Sigmoid colon (tissue), 7 donors: ENCODE results near the gene ZNF76. TPM values are rescaled to one million over a fixed set of nuclear protein-coding genes. Genes with fewer than 3 reads are reported as not detected.
A peak's percentile ranks its signal among the peaks of the same experiment; 100 is the strongest.

Source experiments
- DNase-seq: peaks from one replicate; pipeline ENCODE4 v3.0.0-alpha.2; 2019
- H3K27ac ChIP-seq, 4 donors: fragments of 200-600 bp; sonication (generic); one replicate each; pipeline ENCODE4 v1.5.1; 2016 to 2019; ENCODE audit warnings: mild to moderate bottlenecking in 1 of 4
- H3K27me3 ChIP-seq, 3 donors: fragments of 200-600 bp; sonication (generic); one replicate each; pipeline ENCODE4 v1.5.1; 2019; ENCODE audit warnings: mild to moderate bottlenecking in 1 of 3
- H3K36me3 ChIP-seq, 4 donors: fragments of 200-600 bp; sonication (generic); one replicate each; pipeline ENCODE4 v1.5.1; 2016 to 2019
- H3K4me1 ChIP-seq, 4 donors: fragments of 200-600 bp; sonication (generic); one replicate each; pipeline ENCODE4 v1.5.1; 2017 to 2019
- H3K4me3 ChIP-seq, 4 donors: fragments of 200-600 bp; sonication (generic); one replicate each; pipeline ENCODE4 v1.5.1; 2017 to 2019; ENCODE audit warnings: mild to moderate bottlenecking in 2 of 4, moderate library complexity in 1 of 4
- H3K9me3 ChIP-seq, 4 donors: fragments of 200-600 bp in 3 of 4; sonication (generic) in 3 of 4; one replicate each; pipeline versions ENCODE4 v1.5.1 to v1.6.1; 2013 to 2019
- EP300 ChIP-seq, 4 donors: sonication (generic); formaldehyde crosslinking; IDR thresholded peaks; one replicate each; pipeline ENCODE4 v1.6.1; 2017; ENCODE audit warnings: antibody characterized with exemption in 4 of 4
- POLR2A ChIP-seq, 2 donors: fragments of 450-650 bp; IDR thresholded peaks; one replicate each; pipeline ENCODE4 v1.6.1; 2016; ENCODE audit warnings: antibody characterized with exemption in 2 of 2, mild to moderate bottlenecking in 2 of 2, moderate library complexity in 2 of 2
- POLR2AphosphoS5 ChIP-seq, 4 donors: sonication (generic); formaldehyde crosslinking; IDR thresholded peaks; one replicate each; pipeline ENCODE4 v1.6.1; 2017; ENCODE audit warnings: antibody characterized with exemption in 4 of 4
- WGBS, 2 donors: extraction: QIAGEN DNeasy Blood & Tissue Kit; methylation state at CpG; one replicate each; pipeline ENCODE4 v1.1.7; 2013; 5-methylcytosine and 5-hydroxymethylcytosine counted together
- intact Hi-C: fragments of 100-400 bp; cut with DNase I; formaldehyde crosslinking; loops from one replicate; pipeline ENCODE4 v1.15.1; 2023
- polyA plus RNA-seq, 3 donors: library from polyadenylated mRNA; stranded (reverse); fragments of 200-250 nt; gene quantifications; one replicate each; pipeline ENCODE4 v1.2.3, GENCODE V29; 2013
- total RNA-seq, 4 donors: library from RNA; depleted of rRNA; stranded (reverse); fragments of >200 nt; gene quantifications; one replicate each; pipeline ENCODE4 v1.1.0, GENCODE V29; 2016
- TF ChIP-seq, protein P1 (sequence below), 4 experiments: fragments of 450-650 bp in 3 of 4; fragments of 200-600 bp in 1 of 4; IDR thresholded peaks; one replicate each; pipeline ENCODE4 v1.5.1; 2016 to 2019; ENCODE audit warnings: antibody characterized with exemption in 4 of 4, mild to moderate bottlenecking in 3 of 4, moderate library complexity in 2 of 4
- donor health status: healthy with polysubstance abuse.
- donor health status: Bipolar disorder and iron deficiency.
- donor health status: healthy.

Gene ZNF76
- total and polyA plus RNA-seq, 7 donors = 14.3 to 59.8 (median 29.3) TPM

DNA sequence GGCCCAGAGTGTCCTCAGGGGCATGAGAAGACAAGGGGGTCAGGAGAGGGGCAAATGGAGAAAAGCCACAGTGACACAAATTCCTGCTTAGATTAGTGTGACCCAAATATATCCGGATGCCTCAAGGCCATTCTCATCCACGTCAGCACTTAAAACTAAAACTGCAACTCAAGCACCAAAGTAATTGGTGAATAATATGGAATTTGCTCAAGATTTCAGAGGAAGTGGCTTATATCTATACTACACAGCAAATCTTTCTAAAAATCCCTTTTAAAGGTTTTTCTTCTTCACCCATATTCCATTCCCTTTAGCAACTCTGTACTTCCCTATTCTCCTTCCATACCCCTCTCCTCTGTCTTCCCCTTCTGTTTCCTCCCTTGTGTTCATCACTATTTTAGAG is 53.3 kb downstream of the ZNF76 start:
- Histone ChIP-seq H3K9me3 (no peaks in the 10 kb centered on the region), H3K4me3 (no peak overlapping the region), H3K27me3 (no peaks in the 10 kb centered on the region), H3K27ac (peak overlapping the region in 1 of 4 donors; percentile 22), H3K4me1 (peaks cover 0 to 5% (median 4%) of the 10 kb centered on the region in 4 donors), H3K36me3 (no peaks in the 10 kb centered on the region)
- DNase-seq = no peak
- 45 to 61% methylated on average over 2 of the region's 2 CpGs for WGBS, 2 donors
- TF ChIP-seq POLR2A (IDR thresholded peaks at IDR 0.05) (no peak), POLR2AphosphoS5 (IDR thresholded peaks at IDR 0.05) (no peak), EP300 (IDR thresholded peaks at IDR 0.05) (no peak)
- TF ChIP-seq, protein P1, sequence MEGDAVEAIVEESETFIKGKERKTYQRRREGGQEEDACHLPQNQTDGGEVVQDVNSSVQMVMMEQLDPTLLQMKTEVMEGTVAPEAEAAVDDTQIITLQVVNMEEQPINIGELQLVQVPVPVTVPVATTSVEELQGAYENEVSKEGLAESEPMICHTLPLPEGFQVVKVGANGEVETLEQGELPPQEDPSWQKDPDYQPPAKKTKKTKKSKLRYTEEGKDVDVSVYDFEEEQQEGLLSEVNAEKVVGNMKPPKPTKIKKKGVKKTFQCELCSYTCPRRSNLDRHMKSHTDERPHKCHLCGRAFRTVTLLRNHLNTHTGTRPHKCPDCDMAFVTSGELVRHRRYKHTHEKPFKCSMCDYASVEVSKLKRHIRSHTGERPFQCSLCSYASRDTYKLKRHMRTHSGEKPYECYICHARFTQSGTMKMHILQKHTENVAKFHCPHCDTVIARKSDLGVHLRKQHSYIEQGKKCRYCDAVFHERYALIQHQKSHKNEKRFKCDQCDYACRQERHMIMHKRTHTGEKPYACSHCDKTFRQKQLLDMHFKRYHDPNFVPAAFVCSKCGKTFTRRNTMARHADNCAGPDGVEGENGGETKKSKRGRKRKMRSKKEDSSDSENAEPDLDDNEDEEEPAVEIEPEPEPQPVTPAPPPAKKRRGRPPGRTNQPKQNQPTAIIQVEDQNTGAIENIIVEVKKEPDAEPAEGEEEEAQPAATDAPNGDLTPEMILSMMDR (IDR thresholded peaks at IDR 0.05) = no peak
- intact Hi-C loops = no loop called here

DNA sequence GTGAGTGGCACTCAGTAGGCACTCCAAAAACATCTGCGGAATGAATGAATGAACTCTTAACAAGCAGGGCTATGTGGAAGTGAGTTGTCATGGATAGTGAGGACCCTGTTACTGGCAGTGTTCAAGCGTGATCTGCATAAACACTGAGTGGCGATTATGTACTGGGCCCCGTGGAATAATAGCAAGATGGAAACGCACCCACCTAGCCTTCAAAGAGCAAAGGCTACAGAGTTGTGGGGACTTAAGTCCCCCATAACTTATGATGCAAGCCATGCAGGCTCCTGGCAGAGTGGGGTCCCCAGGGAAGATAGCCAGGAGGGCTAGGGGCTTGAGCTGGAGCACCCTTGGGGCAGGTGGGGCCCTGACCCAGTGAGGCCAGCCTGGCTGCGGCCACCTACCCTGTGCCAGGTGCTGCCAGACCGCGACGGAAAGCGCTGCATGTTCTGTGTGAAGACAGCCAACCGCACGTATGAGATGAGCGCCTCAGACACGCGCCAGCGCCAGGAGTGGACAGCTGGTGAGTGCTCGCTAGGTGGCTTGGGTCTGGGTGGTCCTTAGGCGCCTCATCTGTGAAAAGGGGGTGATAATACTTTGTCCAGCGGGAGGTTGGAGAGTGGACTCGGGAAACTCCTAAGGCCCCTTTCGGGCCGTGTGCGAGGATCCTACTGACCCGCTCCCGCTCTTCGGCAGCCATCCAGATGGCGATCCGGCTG is 58.1 kb downstream of the ZNF76 start:
- intact Hi-C loops = no loop called here
- H3K27ac ChIP-seq = peak overlapping the region; percentile 63 to 72 (median 68)
- peak overlapping the region; percentile 16 to 56 (median 48) for H3K4me3 ChIP-seq
- TF ChIP-seq EP300 (IDR thresholded peaks at IDR 0.05) (no peak), POLR2A (IDR thresholded peaks at IDR 0.05) (no peak), POLR2AphosphoS5 (IDR thresholded peaks at IDR 0.05) (no peak)
- TF ChIP-seq, protein P1 (IDR thresholded peaks at IDR 0.05) = no peak
- WGBS, 2 donors = 26 to 63% methylated on average over 28 of the region's 28 CpGs
- peaks cover 0 to 14% (median 9%) of the 10 kb centered on the region in 4 donors for H3K4me1 ChIP-seq
- no peaks in the 10 kb centered on the region for H3K27me3 ChIP-seq
- H3K9me3 ChIP-seq = no peaks in the 10 kb centered on the region
- no peaks in the 10 kb centered on the region for H3K36me3 ChIP-seq
- no peak for DNase-seq

DNA sequence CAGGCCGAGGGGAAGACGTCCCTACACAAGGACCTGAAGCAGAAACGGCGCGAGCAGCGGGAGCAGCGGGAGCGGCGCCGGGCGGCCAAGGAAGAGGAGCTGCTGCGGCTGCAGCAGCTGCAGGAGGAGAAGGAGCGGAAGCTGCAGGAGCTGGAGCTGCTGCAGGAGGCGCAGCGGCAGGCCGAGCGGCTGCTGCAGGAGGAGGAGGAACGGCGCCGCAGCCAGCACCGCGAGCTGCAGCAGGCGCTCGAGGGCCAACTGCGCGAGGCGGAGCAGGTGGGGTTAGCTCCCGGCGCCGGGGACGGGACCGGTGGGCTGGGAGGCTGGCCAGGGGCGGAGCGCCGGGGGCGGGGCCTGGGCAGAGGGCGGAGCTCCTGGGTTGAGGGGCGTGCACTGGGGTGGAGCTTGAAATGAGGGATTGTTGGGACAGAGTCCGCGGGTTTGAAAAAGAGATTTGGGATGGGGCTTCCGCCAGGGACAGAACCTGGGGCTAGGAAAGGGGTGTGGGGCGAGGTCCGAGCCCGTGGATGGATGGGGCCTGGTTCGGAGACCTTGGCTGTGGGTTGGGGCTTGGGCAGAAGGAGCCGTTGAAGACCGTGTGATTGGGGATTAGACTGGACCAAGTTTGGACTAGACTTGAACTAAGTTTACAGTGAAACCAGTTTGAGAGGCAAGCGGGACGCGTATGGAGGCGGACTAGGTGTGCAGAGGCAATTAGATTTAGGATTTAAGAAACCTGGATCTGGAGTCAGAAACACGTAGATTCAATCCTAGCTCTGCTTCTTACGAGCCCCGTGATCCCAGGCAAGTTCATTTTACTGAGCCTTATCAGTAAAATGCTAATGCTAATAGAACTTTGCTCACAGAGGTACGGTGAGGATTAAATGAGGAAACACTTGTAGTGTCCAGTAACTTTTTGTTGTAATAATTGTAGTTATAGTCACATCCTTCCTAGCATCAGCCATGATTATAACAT is 58.9 kb downstream of the ZNF76 start:
- 12 to 56% methylated on average over 55 of the region's 55 CpGs for WGBS, 2 donors
- peak; percentile 90 for DNase-seq
- H3K27ac ChIP-seq = peak overlapping the region; percentile 63 to 72 (median 68)

DNA sequence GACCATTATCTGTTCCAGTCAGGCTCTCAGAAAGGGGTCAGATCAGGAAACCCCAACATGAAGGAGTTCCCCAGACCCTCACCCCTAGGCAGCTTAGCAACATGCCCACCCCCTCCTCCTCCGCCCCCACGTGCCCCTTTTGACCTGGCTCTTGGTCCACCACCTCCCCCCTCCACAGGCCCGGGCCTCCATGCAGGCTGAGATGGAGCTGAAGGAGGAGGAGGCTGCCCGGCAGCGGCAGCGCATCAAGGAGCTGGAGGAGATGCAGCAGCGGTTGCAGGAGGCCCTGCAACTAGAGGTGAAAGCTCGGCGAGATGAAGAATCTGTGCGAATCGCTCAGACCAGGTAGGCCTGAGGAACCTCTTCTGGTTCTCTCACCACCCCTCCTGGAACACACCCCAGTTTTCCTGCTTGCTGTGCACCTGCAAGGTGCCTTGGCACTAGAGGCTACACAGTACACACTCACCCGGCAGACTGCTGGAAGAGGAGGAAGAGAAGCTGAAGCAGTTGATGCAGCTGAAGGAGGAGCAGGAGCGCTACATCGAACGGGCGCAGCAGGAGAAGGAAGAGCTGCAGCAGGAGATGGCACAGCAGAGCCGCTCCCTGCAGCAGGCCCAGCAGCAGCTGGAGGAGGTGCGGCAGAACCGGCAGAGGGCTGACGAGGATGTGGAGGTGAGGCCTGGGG is 60.0 kb downstream of the ZNF76 start:
- intact Hi-C loops = no loop called here
- Histone ChIP-seq H3K27ac (no peak overlapping the region), H3K36me3 (no peaks in the 10 kb centered on the region), H3K4me3 (no peak overlapping the region), H3K9me3 (no peaks in the 10 kb centered on the region), H3K4me1 (peaks cover 0 to 14% (median 9%) of the 10 kb centered on the region in 4 donors), H3K27me3 (no peaks in the 10 kb centered on the region)
- no peak for DNase-seq
- WGBS, 2 donors = 92 to 93% methylated on average over 20 of the region's 20 CpGs
- TF ChIP-seq EP300 (IDR thresholded peaks at IDR 0.05) (no peak), POLR2A (IDR thresholded peaks at IDR 0.05) (no peak), POLR2AphosphoS5 (IDR thresholded peaks at IDR 0.05) (no peak)
- TF ChIP-seq, protein P1 (IDR thresholded peaks at IDR 0.05) = no peak

More for the DNA sequence above, 58.9 kb downstream of the ZNF76 start:
- intact Hi-C loops = no loop called here
- H3K4me1 ChIP-seq = peaks cover 0 to 14% (median 9%) of the 10 kb centered on the region in 4 donors
- peak in 1 of 4 donors; percentile 55 for TF ChIP-seq POLR2AphosphoS5 (IDR thresholded peaks at IDR 0.05)
- TF ChIP-seq, protein P1 (IDR thresholded peaks at IDR 0.05) = no peak
- TF ChIP-seq POLR2A (IDR thresholded peaks at IDR 0.05) = no peak
- no peak for TF ChIP-seq EP300 (IDR thresholded peaks at IDR 0.05)
- H3K27me3 ChIP-seq = no peaks in the 10 kb centered on the region
- peak overlapping the region; percentile 16 to 56 (median 48) for H3K4me3 ChIP-seq
- H3K9me3 ChIP-seq = no peaks in the 10 kb centered on the region
- H3K36me3 ChIP-seq = no peaks in the 10 kb centered on the region
